Spleen (tissue), 11 donors: ENCODE measurements around the gene CNTNAP2. TPM values are rescaled to one million over a fixed set of nuclear protein-coding genes. Genes with fewer than 3 reads are reported as not detected.

ENCODE experiments used
- DNase-seq: peaks from one replicate; pipeline ENCODE4 v3.0.0-alpha.2; 2020
- H3K27ac ChIP-seq, 8 donors: fragments of 200-600 bp; sonication (generic) in 7 of 8; 1 replicate in 4 of 8; 2 replicates in 4 of 8; pipeline versions ENCODE4 v1.5.0 to v1.8.0; 2016 to 2021; ENCODE audit warnings: inconsistent platforms in 4 of 8, mild to moderate bottlenecking in 4 of 8, moderate library complexity in 1 of 8
- H3K27me3 ChIP-seq, 7 donors: fragments of 200-600 bp; sonication (generic) in 6 of 7; replicated peaks in 1 of 7; 1 replicate in 4 of 7; 2 replicates in 3 of 7; pipeline versions ENCODE4 v1.5.0 to v1.8.0; 2016 to 2021; ENCODE audit warnings: inconsistent platforms in 3 of 7, mild to moderate bottlenecking in 1 of 7
- H3K36me3 ChIP-seq, 6 donors: fragments of 200-600 bp; sonication (generic) in 5 of 6; 1 replicate in 4 of 6; 2 replicates in 2 of 6; pipeline versions ENCODE4 v1.5.0 to v1.8.0; 2016 to 2021; ENCODE audit warnings: inconsistent platforms in 2 of 6
- H3K4me1 ChIP-seq, 6 donors: fragments of 200-600 bp; sonication (generic) in 5 of 6; 1 replicate in 3 of 6; 2 replicates in 3 of 6; pipeline versions ENCODE4 v1.5.0 to v1.8.0; 2016 to 2021; ENCODE audit warnings: inconsistent platforms in 3 of 6
- H3K4me3 ChIP-seq, 8 donors: fragments of 200-600 bp; sonication (generic) in 7 of 8; 1 replicate in 4 of 8; 2 replicates in 4 of 8; pipeline versions ENCODE4 v1.5.0 to v1.8.0; 2016 to 2021; ENCODE audit warnings: inconsistent platforms in 4 of 8, mild to moderate bottlenecking in 4 of 8, moderate library complexity in 2 of 8
- H3K9me3 ChIP-seq, 8 donors: fragments of 200-600 bp; sonication (generic) in 7 of 8; 1 replicate in 4 of 8; 2 replicates in 4 of 8; pipeline versions ENCODE4 v1.5.0 to v1.8.0; 2016 to 2021; ENCODE audit warnings: inconsistent platforms in 4 of 8
- POLR2A ChIP-seq, 3 donors: fragments of 450-650 bp; IDR thresholded peaks; one replicate each; pipeline ENCODE4 v1.5.1; 2017; ENCODE audit warnings: antibody characterized with exemption in 3 of 3, mild to moderate bottlenecking in 1 of 3
- POLR2AphosphoS5 ChIP-seq, 3 donors: sonication (generic); formaldehyde crosslinking; IDR thresholded peaks; one replicate each; pipeline ENCODE4 v1.5.1; 2017; ENCODE audit warnings: antibody characterized with exemption in 3 of 3
- WGBS, 5 donors: extraction: QIAGEN DNeasy Blood & Tissue Kit in 3 of 5; methylation state at CpG; one replicate each; pipeline versions ENCODE4 v1.1.5 to v1.1.7; 2013 to 2018; 5-methylcytosine and 5-hydroxymethylcytosine counted together
- intact Hi-C: fragments of 100-400 bp; cut with DNase I; formaldehyde crosslinking; loops from one replicate; pipeline ENCODE4 v1.15.0; 2023; ENCODE audit warnings: low total_unique reads
- polyA plus RNA-seq, 3 donors: library from polyadenylated mRNA; stranded (reverse); fragments of 200-250 nt; gene quantifications; one replicate each; pipeline ENCODE4 v1.2.1, GENCODE V29; 2013
- total RNA-seq, 7 donors: library from RNA; depleted of rRNA in 3 of 7; stranded (reverse); fragments of >200 nt in 3 of 7; fragmentation: NEBNext Ultra II Directional in 4 of 7; extraction: Animal tissue kit (Norgen Biotek cat#: 25700) in 4 of 7; gene quantifications; one replicate each; pipeline versions ENCODE4 v1.1.0 to v1.2.1, GENCODE V29; 2016 to 2021
- TF ChIP-seq, protein P1 (sequence below), 11 experiments: fragments of 200-600 bp in 7 of 11; fragments of 450-650 bp in 4 of 11; sonication (generic) in 4 of 11; IDR thresholded peaks in 8 of 11; conservative IDR thresholded peaks in 3 of 11; 1 replicate in 7 of 11; 2 replicates in 4 of 11; pipeline versions ENCODE4 v1.4.0 to v1.8.0; 2016 to 2021; ENCODE audit warnings: antibody characterized with exemption in 11 of 11, inconsistent platforms in 4 of 11, mild to moderate bottlenecking in 1 of 11
- donor health status: healthy with polysubstance abuse.
- donor health status: DM: no; HTN: no; CAD: no; lungs with moderate emphysema.
- donor health status: DM: no; HTN: no; CAD: no.
- donor health status: Bipolar disorder and iron deficiency.
- donor health status: healthy.
- donor health status: DM: no; HTN: no; CAD: no.
- donor health status: DM: yes; HTN: yes; CAD: no.

CNTNAP2 gene
- total and polyA plus RNA-seq, 10 donors: 0.13 to 2.0 (median 0.82) TPM

- no peaks in the 10 kb centered on the region for H3K27me3 ChIP-seq
- DNase-seq: no peak
- no peaks in the 10 kb centered on the region for H3K4me1 ChIP-seq
- peaks cover 0 to 4% (median 0%) of the 10 kb centered on the region in 8 donors for H3K9me3 ChIP-seq
- TF ChIP-seq POLR2AphosphoS5 (IDR thresholded peaks at IDR 0.05): no peak
- TF ChIP-seq, protein P1, sequence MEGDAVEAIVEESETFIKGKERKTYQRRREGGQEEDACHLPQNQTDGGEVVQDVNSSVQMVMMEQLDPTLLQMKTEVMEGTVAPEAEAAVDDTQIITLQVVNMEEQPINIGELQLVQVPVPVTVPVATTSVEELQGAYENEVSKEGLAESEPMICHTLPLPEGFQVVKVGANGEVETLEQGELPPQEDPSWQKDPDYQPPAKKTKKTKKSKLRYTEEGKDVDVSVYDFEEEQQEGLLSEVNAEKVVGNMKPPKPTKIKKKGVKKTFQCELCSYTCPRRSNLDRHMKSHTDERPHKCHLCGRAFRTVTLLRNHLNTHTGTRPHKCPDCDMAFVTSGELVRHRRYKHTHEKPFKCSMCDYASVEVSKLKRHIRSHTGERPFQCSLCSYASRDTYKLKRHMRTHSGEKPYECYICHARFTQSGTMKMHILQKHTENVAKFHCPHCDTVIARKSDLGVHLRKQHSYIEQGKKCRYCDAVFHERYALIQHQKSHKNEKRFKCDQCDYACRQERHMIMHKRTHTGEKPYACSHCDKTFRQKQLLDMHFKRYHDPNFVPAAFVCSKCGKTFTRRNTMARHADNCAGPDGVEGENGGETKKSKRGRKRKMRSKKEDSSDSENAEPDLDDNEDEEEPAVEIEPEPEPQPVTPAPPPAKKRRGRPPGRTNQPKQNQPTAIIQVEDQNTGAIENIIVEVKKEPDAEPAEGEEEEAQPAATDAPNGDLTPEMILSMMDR (IDR thresholded peaks at IDR 0.05 in 8 of 11, conservative IDR thresholded peaks at IDR 0.05 in 3 of 11): no peak
- no peak for TF ChIP-seq POLR2A (IDR thresholded peaks at IDR 0.05)
- H3K36me3 ChIP-seq: no peaks in the 10 kb centered on the region
- intact Hi-C loops: no loop called here
- H3K4me3 ChIP-seq: no peak overlapping the region
- H3K27ac ChIP-seq: no peak overlapping the region
Measured at GRCh38 chr7:147852833-147853232, 1736.2 kb downstream of the CNTNAP2 start.

- Histone ChIP-seq H3K4me3 (no peak overlapping the region), H3K27ac (no peak overlapping the region), H3K4me1 (no peaks in the 10 kb centered on the region), H3K9me3 (no peaks in the 10 kb centered on the region), H3K36me3 (no peaks in the 10 kb centered on the region), H3K27me3 (no peaks in the 10 kb centered on the region)
- intact Hi-C loops: no loop called here
- 76 to 89% (median 85%) methylated on average over 8 of the region's 8 CpGs for WGBS, 5 donors
- no peak for DNase-seq
- no peak for TF ChIP-seq POLR2AphosphoS5 (IDR thresholded peaks at IDR 0.05)
Measured at GRCh38 chr7:147857152-147858140, 1740.8 kb downstream of the CNTNAP2 start.

GRCh38 chr7:147858421-147858820, 1741.8 kb downstream of the CNTNAP2 start:
- 79 to 88% (median 81%) methylated on average over 3 of the region's 3 CpGs for WGBS, 5 donors
- DNase-seq: no peak
- Histone ChIP-seq H3K9me3 (peaks cover 0 to 8% (median 3%) of the 10 kb centered on the region in 8 donors), H3K4me1 (no peaks in the 10 kb centered on the region), H3K36me3 (no peaks in the 10 kb centered on the region), H3K4me3 (no peak overlapping the region), H3K27me3 (no peaks in the 10 kb centered on the region), H3K27ac (no peak overlapping the region)
- TF ChIP-seq, protein P1 (IDR thresholded peaks at IDR 0.05 in 8 of 11, conservative IDR thresholded peaks at IDR 0.05 in 3 of 11): no peak
- intact Hi-C loops: no loop called here

DNA sequence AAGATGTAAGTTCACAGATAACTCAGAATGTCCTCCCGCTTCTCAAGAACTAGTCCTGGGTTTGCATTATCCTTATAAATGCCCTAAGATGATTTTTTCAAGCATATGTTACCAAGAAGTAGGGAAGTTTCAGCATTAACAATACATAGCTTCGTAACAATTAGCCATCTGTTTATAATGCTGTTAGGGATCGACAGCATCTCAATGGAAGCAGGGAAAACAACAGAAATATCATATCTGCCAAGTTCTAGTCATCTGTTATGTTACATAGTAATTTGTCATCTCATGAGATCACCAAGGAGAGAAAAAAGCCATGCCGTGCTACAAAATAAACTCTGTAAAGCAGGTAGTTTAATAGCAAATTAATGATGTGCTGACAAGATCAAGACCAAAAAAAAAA, 1742.4 kb downstream of the CNTNAP2 start:
- intact Hi-C loops: no loop called here
- Histone ChIP-seq H3K27me3 (no peaks in the 10 kb centered on the region), H3K36me3 (no peaks in the 10 kb centered on the region), H3K27ac (no peak overlapping the region), H3K4me1 (no peaks in the 10 kb centered on the region), H3K9me3 (peaks cover 0 to 13% (median 3%) of the 10 kb centered on the region in 8 donors), H3K4me3 (no peak overlapping the region)
- 80 to 88% (median 82%) methylated on average over 4 of the region's 4 CpGs for WGBS, 5 donors
- TF ChIP-seq POLR2A (IDR thresholded peaks at IDR 0.05) (no peak), POLR2AphosphoS5 (IDR thresholded peaks at IDR 0.05) (no peak)
- TF ChIP-seq, protein P1 (IDR thresholded peaks at IDR 0.05 in 8 of 11, conservative IDR thresholded peaks at IDR 0.05 in 3 of 11): no peak
- no peak for DNase-seq
